ENCODE measurements around the gene CLUH.

CLUH gene

DNA sequence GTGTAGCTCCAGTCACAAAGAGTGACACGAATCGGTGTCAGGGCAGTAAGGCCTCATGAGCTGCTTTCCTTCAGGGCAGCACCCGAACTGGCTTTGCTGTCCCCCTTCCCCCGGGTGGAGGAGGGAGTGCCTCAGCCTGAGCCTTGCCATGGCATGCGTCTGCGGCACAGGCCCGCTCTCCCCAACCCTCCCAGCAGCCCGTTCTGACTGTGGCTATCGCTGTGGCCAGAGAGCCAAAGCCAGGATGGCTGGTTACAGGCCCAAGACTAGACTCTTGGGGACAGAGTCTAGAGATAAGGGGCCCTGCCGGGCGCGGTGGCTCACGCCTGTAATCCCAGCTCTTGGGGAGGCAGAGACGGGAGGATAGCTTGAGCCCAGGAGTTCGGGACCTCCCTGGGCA, 25.9 kb downstream of the CLUH start:
- Histone ChIP-seq H4K20me1 (ENCODE audit: insufficient read depth, low read length, poor library complexity, severe bottlenecking) (no peaks in the 10 kb centered on the region), H3F3A (ENCODE audit: low read depth) (no peaks in the 10 kb centered on the region), H2AFZ (ENCODE audit: low read length) (no peak overlapping the region), H3K4me3 (ENCODE audit: low read length, poor library complexity, severe bottlenecking) (no peak overlapping the region), H3K9ac (ENCODE audit: low read depth, low read length, poor library complexity, severe bottlenecking) (no peak overlapping the region), H3K4me2 (ENCODE audit: low read depth, low read length, poor library complexity, severe bottlenecking) (no peak overlapping the region), H3K4me1 (ENCODE audit: insufficient read depth, low read length, poor library complexity, severe bottlenecking) (no peaks in the 10 kb centered on the region), H3K27me3 (ENCODE audit: insufficient read depth, low read length, poor library complexity, severe bottlenecking) (no peaks in the 10 kb centered on the region), H3K9me2 (replicated peaks; ENCODE audit: low read depth, low read length) (no peaks in the 10 kb centered on the region), H3K36me3 (ENCODE audit: insufficient read depth, low read length) (peaks cover 45% of the 10 kb centered on the region), H3K79me2 (ENCODE audit: insufficient read depth, low read length) (no peaks in the 10 kb centered on the region), H3K9me3 (ENCODE audit: insufficient read depth, low read depth, low read length) (no peaks in the 10 kb centered on the region)
- TF ChIP-seq EZH2phosphoT487 (IDR thresholded peaks at IDR 0.05; ENCODE audit: borderline replicate concordance), result no peak
- TF ChIP-seq, protein P1, sequence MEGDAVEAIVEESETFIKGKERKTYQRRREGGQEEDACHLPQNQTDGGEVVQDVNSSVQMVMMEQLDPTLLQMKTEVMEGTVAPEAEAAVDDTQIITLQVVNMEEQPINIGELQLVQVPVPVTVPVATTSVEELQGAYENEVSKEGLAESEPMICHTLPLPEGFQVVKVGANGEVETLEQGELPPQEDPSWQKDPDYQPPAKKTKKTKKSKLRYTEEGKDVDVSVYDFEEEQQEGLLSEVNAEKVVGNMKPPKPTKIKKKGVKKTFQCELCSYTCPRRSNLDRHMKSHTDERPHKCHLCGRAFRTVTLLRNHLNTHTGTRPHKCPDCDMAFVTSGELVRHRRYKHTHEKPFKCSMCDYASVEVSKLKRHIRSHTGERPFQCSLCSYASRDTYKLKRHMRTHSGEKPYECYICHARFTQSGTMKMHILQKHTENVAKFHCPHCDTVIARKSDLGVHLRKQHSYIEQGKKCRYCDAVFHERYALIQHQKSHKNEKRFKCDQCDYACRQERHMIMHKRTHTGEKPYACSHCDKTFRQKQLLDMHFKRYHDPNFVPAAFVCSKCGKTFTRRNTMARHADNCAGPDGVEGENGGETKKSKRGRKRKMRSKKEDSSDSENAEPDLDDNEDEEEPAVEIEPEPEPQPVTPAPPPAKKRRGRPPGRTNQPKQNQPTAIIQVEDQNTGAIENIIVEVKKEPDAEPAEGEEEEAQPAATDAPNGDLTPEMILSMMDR (conservative IDR thresholded peaks at IDR 0.05; ENCODE audit: low read length), result no peak

DNA sequence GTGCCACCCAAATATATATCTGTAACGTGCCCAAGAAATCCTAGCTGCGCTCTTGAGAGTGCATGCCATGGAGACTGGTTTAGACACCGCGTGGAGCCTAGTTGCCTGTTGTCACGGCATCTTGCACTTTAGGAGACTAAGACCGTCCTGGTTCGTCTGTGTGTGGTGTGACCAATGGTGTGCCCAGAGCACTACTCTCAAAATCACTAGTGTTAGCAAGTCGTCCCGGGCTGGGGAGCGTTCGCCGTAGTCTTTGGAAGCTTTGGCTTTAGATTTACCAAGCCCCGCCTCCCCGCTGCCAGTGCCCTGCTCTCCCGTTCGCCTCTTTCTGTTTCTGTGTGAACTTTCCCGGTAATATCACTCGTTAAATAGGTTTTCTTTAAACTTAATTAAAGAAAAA, 27.0 kb downstream of the CLUH start:
- Histone ChIP-seq H3K27me3 (ENCODE audit: insufficient read depth, low read length, poor library complexity, severe bottlenecking) (no peaks in the 10 kb centered on the region), H2AFZ (ENCODE audit: low read length) (no peak overlapping the region), H4K20me1 (ENCODE audit: insufficient read depth, low read length, poor library complexity, severe bottlenecking) (no peaks in the 10 kb centered on the region), H3K79me2 (ENCODE audit: insufficient read depth, low read length) (no peaks in the 10 kb centered on the region), H3K9me2 (replicated peaks; ENCODE audit: low read depth, low read length) (no peaks in the 10 kb centered on the region), H3K4me1 (ENCODE audit: insufficient read depth, low read length, poor library complexity, severe bottlenecking) (no peaks in the 10 kb centered on the region), H3K4me3 (ENCODE audit: low read length, poor library complexity, severe bottlenecking) (no peak overlapping the region), H3K9me3 (ENCODE audit: insufficient read depth, low read depth, low read length) (no peaks in the 10 kb centered on the region), H3K36me3 (ENCODE audit: insufficient read depth, low read length) (peaks cover 55% of the 10 kb centered on the region), H3K9ac (ENCODE audit: low read depth, low read length, poor library complexity, severe bottlenecking) (no peak overlapping the region), H3K4me2 (ENCODE audit: low read depth, low read length, poor library complexity, severe bottlenecking) (no peak overlapping the region), H3F3A (ENCODE audit: low read depth) (no peaks in the 10 kb centered on the region)
- TF ChIP-seq, protein P1 (conservative IDR thresholded peaks at IDR 0.05; ENCODE audit: low read length), result no peak
- no peak for TF ChIP-seq EZH2phosphoT487 (IDR thresholded peaks at IDR 0.05; ENCODE audit: borderline replicate concordance)

DNA sequence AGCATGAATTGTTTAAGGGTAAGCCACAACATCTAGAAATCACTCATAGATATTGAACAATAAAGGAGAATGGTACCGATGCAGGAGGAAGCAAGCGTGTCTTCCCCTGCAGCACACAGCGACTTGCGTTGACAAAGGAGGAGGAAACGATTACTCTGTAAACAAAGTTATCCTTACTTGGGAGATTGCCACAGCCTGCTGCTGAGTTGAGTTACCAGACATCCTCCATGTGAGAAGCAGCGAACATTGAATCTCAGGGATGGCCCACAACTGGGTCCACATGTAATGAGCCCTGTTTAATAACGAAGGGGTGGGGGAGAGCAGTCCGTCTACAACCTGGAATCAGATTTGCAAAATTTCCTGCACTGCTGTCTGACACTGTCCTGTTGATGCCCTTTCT, 27.7 kb downstream of the CLUH start:
- Histone ChIP-seq H3K79me2 (ENCODE audit: insufficient read depth, low read length) (no peaks in the 10 kb centered on the region), H3K9me3 (ENCODE audit: insufficient read depth, low read depth, low read length) (no peaks in the 10 kb centered on the region), H3K4me3 (ENCODE audit: low read length, poor library complexity, severe bottlenecking) (no peak overlapping the region), H3K9ac (ENCODE audit: low read depth, low read length, poor library complexity, severe bottlenecking) (no peak overlapping the region), H2AFZ (ENCODE audit: low read length) (no peak overlapping the region), H3K4me1 (ENCODE audit: insufficient read depth, low read length, poor library complexity, severe bottlenecking) (no peaks in the 10 kb centered on the region), H3K4me2 (ENCODE audit: low read depth, low read length, poor library complexity, severe bottlenecking) (no peak overlapping the region), H3K36me3 (ENCODE audit: insufficient read depth, low read length) (peaks cover 56% of the 10 kb centered on the region), H3F3A (ENCODE audit: low read depth) (no peaks in the 10 kb centered on the region), H3K27me3 (ENCODE audit: insufficient read depth, low read length, poor library complexity, severe bottlenecking) (no peaks in the 10 kb centered on the region), H4K20me1 (ENCODE audit: insufficient read depth, low read length, poor library complexity, severe bottlenecking) (no peaks in the 10 kb centered on the region), H3K9me2 (replicated peaks; ENCODE audit: low read depth, low read length) (no peaks in the 10 kb centered on the region)
- TF ChIP-seq, protein P1 (conservative IDR thresholded peaks at IDR 0.05; ENCODE audit: low read length), result no peak
- no peak for TF ChIP-seq EZH2phosphoT487 (IDR thresholded peaks at IDR 0.05; ENCODE audit: borderline replicate concordance)
